HepG2 (cell line): ENCODE results near the gene PXMP4. TPM values are rescaled to one million over a fixed set of nuclear protein-coding genes. Genes with fewer than 3 reads are reported as not detected.

ENCODE experiments used
- ATAC-seq: fragments of 200-7000 bp; cut with Tn5 transposase; 3 replicates; pipeline ENCODE4 v1.9.1; 2020; ENCODE audit warnings: mild to moderate bottlenecking, moderate library complexity
- BruUV-seq: library from RNA; stranded (reverse); fragments of 400-500 nt; replicated peaks from 2 replicates; lab custom pipeline; 2021; lab: Mats Ljungman, UMichigan
- CTCF ChIA-PET: fragments of 300-600 bp; formaldehyde crosslinking; extraction: SDS; loops from one replicate; lab custom pipeline; 2021; ENCODE audit warnings: low total read pairs, inconsistent platforms, low intra/inter-chr PET ratio; lab: Yijun Ruan, JAX
- POLR2A ChIA-PET: fragments of 350-600 bp; sonication (Branson Sonifier 250); formaldehyde crosslinking; loops from one replicate; lab custom pipeline; 2020; ENCODE audit warnings: antibody characterized with exemption, inconsistent platforms; lab: Yijun Ruan, JAX
- DNase-seq: peaks from one replicate; pipeline ENCODE4 v3.0.0-alpha.2; 2015; ENCODE audit warnings: low spot score
- FAIRE-seq: peaks from 3 replicates; lab custom pipeline; 2011; peaks lifted over from hg19 to GRCh38; lab: Jason Lieb, UNC
- H2AFZ ChIP-seq: one replicate; pipeline ENCODE4 v1.6.1; 2011; ENCODE audit warnings: low read length, inconsistent platforms
- H3K27ac ChIP-seq: fragments of 300-600 bp; 3 replicates; pipeline ENCODE4 v1.8.0; 2011; ENCODE audit warnings: mixed run types, mild to moderate bottlenecking, mixed read lengths, low read length, inconsistent platforms; ENCODE audit not compliant: insufficient read depth; ENCODE audit errors: extremely low read length
- H3K27me3 ChIP-seq, 2 experiments: fragments of 200-600 bp in 1 of 2; 2 replicates in 1 of 2; 3 replicates in 1 of 2; pipeline versions ENCODE4 v1.6.0 to v1.8.0; 2011; ENCODE audit warnings: low read length in 2 of 2, mild to moderate bottlenecking in 2 of 2, moderate library complexity in 2 of 2, inconsistent platforms in 1 of 2; ENCODE audit not compliant: insufficient read depth in 2 of 2, control insufficient read depth in 1 of 2
- H3K36me3 ChIP-seq, 2 experiments: fragments of 200-600 bp in 1 of 2; replicated peaks in 1 of 2; 2 replicates in 1 of 2; 3 replicates in 1 of 2; pipeline versions ENCODE4 v1.5.1 to v1.8.0; 2011; ENCODE audit warnings: low read length in 2 of 2, inconsistent platforms in 1 of 2; ENCODE audit not compliant: insufficient read depth in 2 of 2, control insufficient read depth in 1 of 2
- H3K4me1 ChIP-seq: 2 replicates; pipeline ENCODE4 v1.5.1; 2012; ENCODE audit warnings: low read length, inconsistent platforms; ENCODE audit not compliant: insufficient read depth
- H3K4me2 ChIP-seq: 2 replicates; pipeline ENCODE4 v1.6.0; 2011; ENCODE audit warnings: low read depth, low read length, inconsistent platforms
- H3K4me3 ChIP-seq, 3 experiments: fragments of 200-600 bp in 1 of 3; sonication (generic), shearing (Covaris generic) in 1 of 3; replicated peaks in 1 of 3; 2 replicates each; pipeline ENCODE4 v1.5.1; 2011 to 2016; ENCODE audit warnings: low read length in 3 of 3, inconsistent platforms in 2 of 3, low read depth in 2 of 3, mild to moderate bottlenecking in 2 of 3, control low read depth in 1 of 3, mixed read lengths in 1 of 3; ENCODE audit not compliant: insufficient read depth in 1 of 3
- H3K79me2 ChIP-seq: one replicate; pipeline ENCODE4 v1.6.1; 2011; ENCODE audit warnings: low read length, inconsistent platforms; ENCODE audit not compliant: insufficient read depth
- H3K9ac ChIP-seq: 2 replicates; pipeline ENCODE4 v1.6.0; 2011; ENCODE audit warnings: mild to moderate bottlenecking, low read depth, low read length, inconsistent platforms; ENCODE audit not compliant: insufficient read depth
- H3K9me3 ChIP-seq: 2 replicates; pipeline ENCODE4 v1.5.1; 2012; ENCODE audit warnings: mild to moderate bottlenecking, low read length
- H4K20me1 ChIP-seq: 2 replicates; pipeline ENCODE4 v1.6.0; 2011; ENCODE audit warnings: inconsistent platforms, mild to moderate bottlenecking, low read length, moderate library complexity; ENCODE audit not compliant: insufficient read depth
- HHEX ChIP-seq: IDR thresholded peaks from 2 replicates; pipeline ENCODE4 v1.6.1; 2016; ENCODE audit warnings: control low read depth
- HNF4A ChIP-seq: sonication (generic); formaldehyde crosslinking; IDR thresholded peaks from 2 replicates; pipeline ENCODE4 v1.4.0; 2020; ENCODE audit warnings: missing genetic modification reagents
- KLF15 ChIP-seq: sonication (generic); formaldehyde crosslinking; IDR thresholded peaks from 2 replicates; pipeline ENCODE4 v1.8.1; 2023; ENCODE audit warnings: borderline replicate concordance, mild to moderate bottlenecking, inconsistent platforms, missing genetic modification reagents, mixed read lengths
- KMT2A ChIP-seq: sonication (generic); formaldehyde crosslinking; IDR thresholded peaks from 2 replicates; pipeline ENCODE4 v1.4.0; 2020; ENCODE audit warnings: missing genetic modification reagents
- NCOA2 ChIP-seq: sonication (generic); formaldehyde crosslinking; IDR thresholded peaks from 2 replicates; pipeline ENCODE4 v1.8.0; 2022; ENCODE audit warnings: inconsistent platforms
- NPAS2 ChIP-seq: sonication (generic); formaldehyde crosslinking; IDR thresholded peaks from 2 replicates; pipeline ENCODE4 v1.8.0; 2022; ENCODE audit warnings: mild to moderate bottlenecking, missing genetic modification reagents, borderline replicate concordance
- SKI ChIP-seq: fragments of 450-650 bp; IDR thresholded peaks from one replicate; pipeline ENCODE4 v1.6.1; 2018; ENCODE audit warnings: mild to moderate bottlenecking; ENCODE audit not compliant: partially characterized antibody
- ZNF333 ChIP-seq: sonication (generic); formaldehyde crosslinking; IDR thresholded peaks from 2 replicates; pipeline ENCODE4 v1.4.0; 2020; ENCODE audit warnings: mild to moderate bottlenecking, missing genetic modification reagents, borderline replicate concordance
- ZNF343 ChIP-seq: sonication (generic); formaldehyde crosslinking; IDR thresholded peaks from 2 replicates; pipeline ENCODE4 v1.4.0; 2020; ENCODE audit warnings: mild to moderate bottlenecking, missing genetic modification reagents
- ZNF577 ChIP-seq: sonication (generic); formaldehyde crosslinking; IDR thresholded peaks from 2 replicates; pipeline ENCODE4 v1.4.0; 2020; ENCODE audit warnings: mild to moderate bottlenecking, low read depth, missing genetic modification reagents, borderline replicate concordance
- ZNF772 ChIP-seq: sonication (generic); formaldehyde crosslinking; IDR thresholded peaks from 2 replicates; pipeline ENCODE4 v1.5.0; 2020; ENCODE audit warnings: mild to moderate bottlenecking, missing genetic modification reagents
- ZNF788 ChIP-seq: sonication (generic); formaldehyde crosslinking; IDR thresholded peaks from 2 replicates; pipeline ENCODE4 v1.5.0; 2020; ENCODE audit warnings: mild to moderate bottlenecking, missing genetic modification reagents, borderline replicate concordance
- WGBS: methylation state at CpG from one replicate; pipeline ENCODE4 v1.1.6; 2017; ENCODE audit warnings: low lambda C conversion rate; 5-methylcytosine and 5-hydroxymethylcytosine counted together
- in situ Hi-C: cut with HindIII; loops from 2 replicates; pipeline ENCODE4 v1.10.0; 2017; ENCODE audit warnings: low pct_unique_long_range_greater_than_20kb; ENCODE audit not compliant: extremely low pct_ligation_motif_present
- intact Hi-C: fragments of 100-400 bp; cut with micrococcal nuclease; formaldehyde crosslinking; loops from one replicate; pipeline ENCODE4 v1.10.0; 2022; ENCODE audit not compliant: unreplicated experiment
- polyA plus RNA-seq, 8 experiments: library from polyadenylated mRNA; depleted of rRNA in 3 of 8; stranded (reverse) in 7 of 8; unstranded in 1 of 8; fragments of >200 nt; fragmentation: Illumina TruSeq in 4 of 8; extraction: Trizol in 4 of 8; gene quantifications; 2 replicates each; pipeline versions ENCODE4 v1.2.1 to v1.2.3, GENCODE V29; 2011 to 2016; ENCODE audit warnings: low read depth in 4 of 8, missing spikeins in 1 of 8, mixed read lengths in 1 of 8; ENCODE audit not compliant: insufficient read depth in 1 of 8
- total RNA-seq, 5 experiments: library from RNA; depleted of rRNA; stranded (reverse); fragments of >200 nt; fragmentation: Illumina TruSeq; extraction: Trizol; gene quantifications; 2 replicates each; pipeline ENCODE4 v1.2.3, GENCODE V29; 2016; ENCODE audit warnings: low read depth in 1 of 5
- TF ChIP-seq, protein P1 (sequence below): sonication (generic); formaldehyde crosslinking; conservative IDR thresholded peaks from 2 replicates; pipeline ENCODE4 v1.8.0; 2022; ENCODE audit warnings: low read depth, missing genetic modification reagents
- TF ChIP-seq, protein P2 (sequence below): sonication (generic); formaldehyde crosslinking; IDR thresholded peaks from 2 replicates; pipeline ENCODE4 v1.5.1; 2020; ENCODE audit warnings: mild to moderate bottlenecking, missing genetic modification reagents
- TF ChIP-seq, protein P3 (sequence below): sonication (generic); formaldehyde crosslinking; IDR thresholded peaks from 2 replicates; pipeline ENCODE4 v1.8.0; 2022; ENCODE audit warnings: mild to moderate bottlenecking, missing genetic modification reagents, borderline replicate concordance
- TF ChIP-seq, protein P4 (sequence below): sonication (generic); formaldehyde crosslinking; IDR thresholded peaks from 2 replicates; pipeline ENCODE4 v1.4.0; 2020; ENCODE audit warnings: missing genetic modification reagents

Gene PXMP4
- total and polyA plus RNA-seq, 2 of the 13 experiments (the other 11 are each of a cell fraction or from before 2014, with no cell fraction given): not detected

DNA sequence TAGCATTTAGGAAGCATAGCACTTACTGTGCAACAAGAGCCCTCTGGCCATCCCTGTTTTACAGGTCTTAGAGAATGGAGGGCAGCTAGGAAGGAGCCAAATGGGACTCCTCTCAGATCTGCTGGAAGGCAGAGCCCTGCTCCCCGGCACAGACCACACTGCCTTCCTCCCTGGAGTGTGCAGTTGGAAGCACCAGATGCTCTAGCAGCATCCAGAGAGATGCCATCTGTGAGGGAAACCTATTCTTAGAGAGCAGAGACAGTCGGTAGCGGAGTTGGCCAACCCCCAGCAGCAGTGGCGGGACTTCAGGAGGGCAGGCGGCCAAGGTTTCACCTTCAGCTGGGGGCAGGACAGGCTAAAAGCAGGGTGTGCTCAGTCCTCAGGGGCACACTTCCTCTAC is 17.2 kb downstream of the PXMP4 start:
- BruUV-seq: no TSS peak
- H3K79me2 ChIP-seq: no peaks in the 10 kb centered on the region
- H4K20me1 ChIP-seq: no peaks in the 10 kb centered on the region
- H3K9me3 ChIP-seq: no peaks in the 10 kb centered on the region
- ChIA-PET CTCF (interaction anchor here (1.3 kb wide), 1 partner anchor 30 kb away, joined by 4 read pairs; no protein-coding TSS in a partner anchor), POLR2A (no interaction called here)
- H3K9ac ChIP-seq: no peak overlapping the region
- no peak overlapping the region for H3K4me3 ChIP-seq
- FAIRE-seq (no peak), ATAC-seq (peak; percentile 42), DNase-seq (no peak)
- peak overlapping the region; percentile 48 for H3K4me2 ChIP-seq
- peaks cover 46% of the 10 kb centered on the region for H3K4me1 ChIP-seq
- intact Hi-C loops: loop anchor here (2.0 kb wide), 1 partner anchor 16 kb away; the partner anchor contains the start of gene E2F1
- no peak overlapping the region for H3K27ac ChIP-seq
- in situ Hi-C loops: no loop called here
- WGBS: 25% methylated on average over 5 of the region's 5 CpGs
- no peaks in the 10 kb centered on the region for H3K36me3 ChIP-seq
- no peaks in the 10 kb centered on the region for H3K27me3 ChIP-seq
- no peak overlapping the region for H2AFZ ChIP-seq
- TF ChIP-seq ZNF343: no peak
- TF ChIP-seq, protein P1, sequence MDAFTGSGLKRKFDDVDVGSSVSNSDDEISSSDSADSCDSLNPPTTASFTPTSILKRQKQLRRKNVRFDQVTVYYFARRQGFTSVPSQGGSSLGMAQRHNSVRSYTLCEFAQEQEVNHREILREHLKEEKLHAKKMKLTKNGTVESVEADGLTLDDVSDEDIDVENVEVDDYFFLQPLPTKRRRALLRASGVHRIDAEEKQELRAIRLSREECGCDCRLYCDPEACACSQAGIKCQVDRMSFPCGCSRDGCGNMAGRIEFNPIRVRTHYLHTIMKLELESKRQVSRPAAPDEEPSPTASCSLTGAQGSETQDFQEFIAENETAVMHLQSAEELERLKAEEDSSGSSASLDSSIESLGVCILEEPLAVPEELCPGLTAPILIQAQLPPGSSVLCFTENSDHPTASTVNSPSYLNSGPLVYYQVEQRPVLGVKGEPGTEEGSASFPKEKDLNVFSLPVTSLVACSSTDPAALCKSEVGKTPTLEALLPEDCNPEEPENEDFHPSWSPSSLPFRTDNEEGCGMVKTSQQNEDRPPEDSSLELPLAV: no peak
- no peak for TF ChIP-seq KLF15 (CRISPR knock-in tag)
- TF ChIP-seq ZNF788: 0 out of 2 replicates have a peak, but pooled peaks have one; percentile 32
- TF ChIP-seq, protein P2, sequence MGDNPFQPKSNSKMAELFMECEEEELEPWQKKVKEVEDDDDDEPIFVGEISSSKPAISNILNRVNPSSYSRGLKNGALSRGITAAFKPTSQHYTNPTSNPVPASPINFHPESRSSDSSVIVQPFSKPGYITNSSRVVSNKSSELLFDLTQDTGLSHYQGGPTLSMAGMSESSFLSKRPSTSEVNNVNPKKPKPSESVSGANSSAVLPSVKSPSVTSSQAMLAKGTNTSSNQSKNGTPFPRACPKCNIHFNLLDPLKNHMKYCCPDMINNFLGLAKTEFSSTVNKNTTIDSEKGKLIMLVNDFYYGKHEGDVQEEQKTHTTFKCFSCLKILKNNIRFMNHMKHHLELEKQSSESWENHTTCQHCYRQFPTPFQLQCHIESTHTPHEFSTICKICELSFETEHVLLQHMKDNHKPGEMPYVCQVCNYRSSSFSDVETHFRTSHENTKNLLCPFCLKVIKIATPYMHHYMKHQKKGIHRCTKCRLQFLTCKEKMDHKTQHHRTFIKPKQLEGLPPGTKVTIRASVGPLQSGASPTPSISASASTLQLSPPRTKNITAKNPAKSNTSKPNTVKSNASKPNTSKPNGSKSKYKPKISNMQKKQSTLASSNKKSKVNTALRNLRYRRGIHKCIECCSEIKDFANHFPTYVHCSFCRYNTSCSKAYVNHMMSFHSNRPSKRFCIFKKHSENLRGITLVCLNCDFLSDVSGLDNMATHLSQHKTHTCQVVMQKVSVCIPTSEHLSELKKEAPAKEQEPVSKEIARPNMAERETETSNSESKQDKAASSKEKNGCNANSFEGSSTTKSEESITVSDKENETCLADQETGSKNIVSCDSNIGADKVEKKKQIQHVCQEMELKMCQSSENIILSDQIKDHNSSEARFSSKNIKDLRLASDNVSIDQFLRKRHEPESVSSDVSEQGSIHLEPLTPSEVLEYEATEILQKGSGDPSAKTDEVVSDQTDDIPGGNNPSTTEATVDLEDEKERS (CRISPR knock-in tag): no peak
- no peak for TF ChIP-seq ZNF333
- TF ChIP-seq HHEX (CRISPR knock-in tag): no peak
- no peak for TF ChIP-seq KMT2A (CRISPR knock-in tag)
- TF ChIP-seq ZNF577 (CRISPR knock-in tag): no peak
- peak; percentile 30; the same call in 1 of the 2 replicates for TF ChIP-seq HNF4A (CRISPR knock-in tag)
- TF ChIP-seq, protein P3, sequence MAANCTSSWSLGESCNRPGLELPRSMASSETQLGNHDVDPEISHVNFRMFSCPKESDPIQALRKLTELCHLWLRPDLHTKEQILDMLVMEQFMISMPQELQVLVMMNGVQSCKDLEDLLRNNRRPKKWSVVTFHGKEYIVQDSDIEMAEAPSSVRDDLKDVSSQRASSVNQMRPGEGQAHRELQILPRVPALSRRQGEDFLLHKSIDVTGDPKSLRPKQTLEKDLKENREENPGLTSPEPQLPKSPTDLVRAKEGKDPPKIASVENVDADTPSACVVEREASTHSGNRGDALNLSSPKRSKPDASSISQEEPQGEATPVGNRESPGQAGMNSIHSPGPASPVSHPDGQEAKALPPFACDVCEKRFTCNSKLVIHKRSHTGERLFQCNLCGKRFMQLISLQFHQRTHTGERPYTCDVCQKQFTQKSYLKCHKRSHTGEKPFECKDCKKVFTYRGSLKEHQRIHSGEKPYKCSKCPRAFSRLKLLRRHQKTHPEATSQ: no peak
- no peak for TF ChIP-seq NCOA2
- TF ChIP-seq NPAS2 (CRISPR knock-in tag): no peak
- TF ChIP-seq ZNF772: 0 out of 2 replicates have a peak, but pooled peaks have one; percentile 60
- peak; percentile 26 for TF ChIP-seq SKI
- TF ChIP-seq, protein P4, sequence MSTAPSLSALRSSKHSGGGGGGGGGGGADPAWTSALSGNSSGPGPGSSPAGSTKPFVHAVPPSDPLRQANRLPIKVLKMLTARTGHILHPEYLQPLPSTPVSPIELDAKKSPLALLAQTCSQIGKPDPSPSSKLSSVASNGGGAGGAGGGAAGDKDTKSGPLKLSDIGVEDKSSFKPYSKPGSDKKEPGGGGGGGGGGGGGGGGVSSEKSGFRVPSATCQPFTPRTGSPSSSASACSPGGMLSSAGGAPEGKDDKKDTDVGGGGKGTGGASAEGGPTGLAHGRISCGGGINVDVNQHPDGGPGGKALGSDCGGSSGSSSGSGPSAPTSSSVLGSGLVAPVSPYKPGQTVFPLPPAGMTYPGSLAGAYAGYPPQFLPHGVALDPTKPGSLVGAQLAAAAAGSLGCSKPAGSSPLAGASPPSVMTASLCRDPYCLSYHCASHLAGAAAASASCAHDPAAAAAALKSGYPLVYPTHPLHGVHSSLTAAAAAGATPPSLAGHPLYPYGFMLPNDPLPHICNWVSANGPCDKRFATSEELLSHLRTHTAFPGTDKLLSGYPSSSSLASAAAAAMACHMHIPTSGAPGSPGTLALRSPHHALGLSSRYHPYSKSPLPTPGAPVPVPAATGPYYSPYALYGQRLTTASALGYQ (CRISPR knock-in tag): no peak
